Measurements from ENCODE around the gene DPYD.

DPYD gene

DNA sequence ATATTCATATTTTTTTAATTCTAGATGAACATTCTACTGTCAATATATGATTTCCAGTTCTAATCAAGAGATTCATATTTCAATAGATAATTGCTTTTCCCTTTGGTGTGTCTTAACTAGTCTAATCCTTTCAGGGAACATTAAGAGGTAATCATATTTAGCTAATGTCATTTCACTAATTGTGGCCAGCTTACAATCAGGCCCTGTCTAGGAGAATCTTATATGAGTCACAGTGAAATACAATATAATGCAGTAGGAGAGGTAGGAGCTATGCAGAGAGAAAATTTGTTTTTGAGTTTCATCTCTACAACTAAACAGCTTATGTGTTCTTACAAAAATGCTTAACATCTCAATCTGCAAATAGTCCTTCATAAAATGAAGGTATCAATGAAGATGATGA is 85.9 kb downstream of the DPYD start:
- no peak for DNase-seq

DNA sequence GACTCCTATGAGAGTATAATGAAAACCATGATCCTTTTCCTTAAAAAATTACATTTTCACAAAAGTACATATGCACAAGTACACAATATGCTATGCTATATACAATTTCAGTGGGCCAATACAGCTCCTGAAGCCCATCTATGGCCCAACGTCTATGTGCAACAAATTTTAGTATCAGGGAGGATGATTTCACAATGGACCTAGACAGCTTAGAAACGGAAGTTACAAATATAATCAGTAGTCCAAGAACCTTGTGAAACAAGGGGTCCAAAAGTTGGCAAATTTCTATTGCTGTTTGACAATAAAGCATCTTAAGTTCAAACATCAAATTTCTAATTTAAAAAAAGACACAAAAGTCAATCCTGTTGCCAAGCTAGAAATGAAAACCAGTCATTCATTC is 87.0 kb downstream of the DPYD start:
- no peak for DNase-seq

DNA sequence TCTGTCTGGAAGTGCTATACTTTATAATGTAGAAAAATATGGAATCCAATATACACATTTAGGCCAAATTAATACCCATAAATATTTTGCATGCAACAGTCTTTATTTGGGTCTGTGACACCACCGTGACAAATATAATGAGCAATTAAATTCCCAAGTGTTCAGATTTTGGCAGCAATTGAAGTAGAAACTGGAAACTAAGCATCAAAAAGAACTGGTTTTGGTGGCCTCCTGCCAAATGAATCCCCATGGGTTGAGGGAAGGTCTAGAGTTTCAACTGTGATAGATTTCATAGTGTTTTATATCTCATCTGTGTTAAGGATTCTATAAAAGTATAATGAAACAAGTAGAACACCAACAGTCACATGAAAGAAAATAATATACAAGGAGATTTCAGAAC is 88.4 kb downstream of the DPYD start:
- DNase-seq = no peak

DNA sequence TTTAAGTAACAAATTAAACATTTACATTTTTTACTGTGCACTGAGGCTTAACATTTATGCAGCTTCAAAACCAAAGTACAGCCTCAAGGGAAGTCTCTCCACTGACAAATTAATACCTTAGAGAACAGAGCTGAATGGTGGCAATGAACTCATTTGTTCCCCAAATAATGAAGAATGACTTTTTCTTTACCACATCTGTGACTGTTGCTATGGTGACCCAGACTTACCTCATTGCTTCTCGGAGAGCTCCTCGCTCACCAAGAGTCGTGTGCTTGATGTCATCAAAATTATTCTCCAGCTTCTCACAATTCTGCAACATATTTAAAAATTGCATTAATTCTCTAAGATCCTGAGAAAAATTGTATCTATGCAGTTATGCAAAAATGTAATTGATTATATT is 92.9 kb downstream of the DPYD start:
- DNase-seq = no peak

DNA sequence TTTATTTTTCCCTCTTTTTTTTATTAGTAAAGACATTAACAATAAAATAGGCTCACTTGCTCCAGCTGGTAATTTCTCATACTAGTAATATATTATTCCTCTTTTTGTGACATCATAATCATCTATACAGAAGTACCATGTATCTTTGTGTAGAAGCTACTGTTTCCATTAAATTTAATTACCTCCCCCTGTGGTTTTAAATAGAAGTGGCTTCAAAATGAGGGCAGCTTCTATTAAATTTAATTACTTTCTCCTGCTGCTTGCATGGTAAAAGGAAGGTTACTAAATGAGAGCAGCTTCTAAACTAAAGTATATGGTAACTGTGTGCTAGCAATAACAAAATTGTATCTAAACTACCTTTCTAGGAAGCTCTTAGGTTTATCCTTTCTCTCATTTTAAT is 94.0 kb downstream of the DPYD start:
- no peak for DNase-seq

DNA sequence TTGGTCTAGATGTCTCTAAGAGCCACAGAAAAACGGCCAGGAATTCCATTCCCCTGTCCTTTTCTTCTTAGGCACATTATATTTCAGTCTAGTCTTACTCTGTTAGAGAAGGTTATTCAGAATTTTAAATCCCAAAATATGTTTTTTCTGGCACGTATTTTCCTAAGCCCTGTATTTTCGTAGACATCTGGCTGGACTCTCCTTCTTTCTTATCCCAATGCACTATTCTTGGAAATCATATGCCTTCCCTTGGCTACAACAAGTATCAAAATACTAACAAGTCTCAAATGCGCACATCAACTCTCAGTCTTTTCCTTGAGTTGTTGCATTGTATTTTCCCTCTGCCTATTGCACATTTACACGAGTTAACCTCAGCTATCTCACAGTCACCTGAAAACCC is 96.2 kb downstream of the DPYD start:
- DNase-seq = no peak

DNA sequence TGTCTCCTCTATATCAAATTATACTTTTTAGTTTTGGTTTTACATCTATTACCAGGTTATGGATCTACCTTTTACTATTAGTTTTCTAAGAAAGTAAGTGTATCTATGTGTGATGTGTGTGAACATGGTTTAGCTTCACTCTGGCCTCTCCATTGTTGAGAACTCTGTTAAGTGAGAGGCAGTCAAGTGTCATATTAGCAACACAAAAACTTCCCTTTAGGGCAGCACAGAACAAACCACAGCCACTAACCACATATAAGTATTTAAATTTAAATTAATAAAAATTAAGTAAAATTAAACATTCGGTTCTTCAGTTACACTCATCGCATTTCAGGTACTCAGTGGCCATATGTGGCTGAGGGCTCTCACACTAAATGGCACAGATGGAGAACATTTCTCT is 96.6 kb downstream of the DPYD start:
- no peak for DNase-seq

DNA sequence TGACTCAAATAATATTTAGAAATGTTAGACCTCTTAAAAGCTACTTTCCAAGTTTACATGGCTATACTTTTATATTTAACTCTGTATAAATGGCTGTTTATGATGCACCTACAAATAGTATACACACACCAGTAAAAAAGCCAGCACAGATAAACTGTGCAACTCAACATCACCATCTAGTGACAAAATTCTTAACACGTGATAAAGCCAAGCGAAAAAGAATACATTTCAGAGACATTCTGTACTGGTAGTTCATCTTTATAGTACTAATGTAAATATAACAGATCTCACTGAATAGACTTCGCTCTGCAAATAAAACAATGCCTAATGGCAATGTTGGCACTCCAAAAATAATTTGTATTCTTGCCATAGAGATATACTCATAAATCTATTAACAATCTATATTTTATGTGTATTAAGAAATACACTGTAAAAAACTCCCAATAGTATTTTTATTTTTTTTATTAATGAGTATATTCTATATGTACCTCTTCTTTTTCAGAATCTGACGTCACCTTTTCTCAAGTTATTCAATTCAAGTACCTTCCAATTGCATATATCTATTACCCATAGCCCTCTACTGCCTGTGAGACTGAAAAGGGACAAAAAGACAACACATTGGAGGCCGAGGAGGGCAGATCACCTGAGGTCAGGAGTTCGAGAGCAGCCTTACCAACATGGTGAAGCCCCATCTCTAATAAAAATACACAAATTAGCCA is 100.2 kb downstream of the DPYD start:
- DNase-seq = peak; percentile 11

DNA sequence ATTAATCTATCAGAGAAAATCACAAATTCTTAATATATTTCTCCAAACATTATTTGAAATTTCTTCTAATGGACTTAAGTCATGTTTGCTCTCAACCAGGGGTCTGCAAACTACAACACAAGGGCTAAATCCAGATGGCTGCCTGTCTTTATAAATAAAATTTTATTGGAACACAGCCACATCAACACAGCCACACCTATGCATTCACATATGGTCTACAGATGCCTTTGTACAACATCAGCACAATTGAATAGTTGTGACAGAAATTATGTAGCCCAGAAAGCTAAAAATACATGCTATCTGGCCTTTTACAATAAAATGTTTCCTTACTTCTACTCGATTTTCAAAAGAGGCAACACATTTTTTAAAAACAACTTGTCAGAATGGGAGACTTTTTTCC is 103.9 kb downstream of the DPYD start:
- no peak for DNase-seq

DNA sequence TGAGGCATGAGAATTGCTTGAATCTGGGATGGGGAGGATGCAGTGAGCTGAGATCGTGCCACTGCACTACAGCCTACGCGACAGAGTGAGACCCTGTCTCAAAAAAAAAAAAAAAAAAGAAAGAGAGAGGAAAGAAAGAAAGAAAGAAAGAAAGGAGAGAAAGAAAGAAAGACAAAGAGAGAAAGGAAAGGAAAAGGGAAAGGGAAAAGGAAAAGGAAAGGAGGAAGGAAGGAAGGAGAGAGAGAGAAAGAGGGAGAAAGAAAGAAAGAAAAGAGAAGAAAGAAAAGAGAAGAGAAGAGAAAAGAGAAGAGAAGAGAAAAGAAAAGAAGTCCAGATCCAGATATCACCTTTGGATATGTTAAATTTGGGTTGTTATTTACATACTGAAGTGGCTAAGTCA is 106.0 kb downstream of the DPYD start:
- DNase-seq = no peak

DNA sequence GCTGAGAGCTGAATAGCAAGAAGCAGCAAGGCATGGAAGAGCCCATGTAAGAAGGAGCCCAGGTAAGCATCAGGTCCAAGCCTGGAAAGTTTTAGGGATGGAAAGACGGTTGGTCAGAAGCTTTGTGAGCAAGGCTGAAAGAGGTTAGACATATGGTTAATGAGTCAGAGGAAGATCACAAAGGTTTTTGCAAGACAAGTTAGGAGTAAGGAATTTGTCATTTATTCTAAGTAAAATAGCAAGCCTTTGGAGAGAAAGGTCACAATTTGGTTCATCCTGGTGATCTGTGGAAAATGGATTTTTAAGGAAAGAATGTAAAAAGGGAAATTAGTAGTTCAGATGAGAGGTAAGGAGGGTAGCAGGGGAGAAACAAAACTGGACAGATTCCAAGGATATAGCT is 106.7 kb downstream of the DPYD start:
- no peak for DNase-seq

DNA sequence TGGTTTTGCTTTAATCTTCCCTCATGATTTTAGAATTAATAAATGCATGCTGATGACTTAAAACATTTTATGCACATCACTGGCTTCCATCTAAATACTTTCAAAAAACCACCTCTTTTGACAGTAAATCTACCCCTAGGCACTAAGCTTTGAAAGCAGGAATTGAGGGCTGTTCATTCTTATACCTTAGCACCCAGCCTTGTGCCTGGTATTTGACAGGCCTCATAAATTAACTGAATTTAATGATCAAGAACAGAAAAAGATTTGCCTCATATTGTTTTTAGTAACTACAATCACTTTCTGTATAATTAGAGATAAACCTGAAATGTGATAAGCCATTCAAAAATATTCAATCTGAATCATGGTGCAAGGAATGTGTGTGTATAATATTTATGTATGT is 108.8 kb downstream of the DPYD start:
- DNase-seq = no peak

DNA sequence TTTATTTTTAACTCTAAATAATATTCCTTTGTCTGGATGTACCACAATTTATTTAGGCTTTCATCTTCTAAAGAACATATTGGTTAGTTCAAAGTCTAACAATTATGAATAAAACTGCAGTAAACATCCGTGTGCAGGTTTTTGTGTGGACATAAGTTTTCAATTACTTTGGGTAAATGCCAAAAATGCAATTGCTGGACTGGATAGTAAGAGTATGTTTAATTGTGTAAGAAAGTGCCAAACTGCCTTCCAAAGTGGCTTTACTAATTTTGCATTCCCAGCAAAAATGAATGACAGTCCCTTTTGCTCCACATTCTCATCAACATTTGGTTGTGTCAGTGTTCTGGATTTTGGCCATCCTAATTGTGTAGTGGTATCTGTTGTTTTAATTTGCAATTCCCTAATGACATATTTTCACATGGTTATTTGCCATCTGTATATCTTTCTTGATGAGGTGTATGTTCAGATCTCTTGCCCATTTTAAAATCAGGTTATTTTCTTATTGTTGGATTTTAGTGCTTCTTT is 113.8 kb downstream of the DPYD start:
- no peak for DNase-seq

DNA sequence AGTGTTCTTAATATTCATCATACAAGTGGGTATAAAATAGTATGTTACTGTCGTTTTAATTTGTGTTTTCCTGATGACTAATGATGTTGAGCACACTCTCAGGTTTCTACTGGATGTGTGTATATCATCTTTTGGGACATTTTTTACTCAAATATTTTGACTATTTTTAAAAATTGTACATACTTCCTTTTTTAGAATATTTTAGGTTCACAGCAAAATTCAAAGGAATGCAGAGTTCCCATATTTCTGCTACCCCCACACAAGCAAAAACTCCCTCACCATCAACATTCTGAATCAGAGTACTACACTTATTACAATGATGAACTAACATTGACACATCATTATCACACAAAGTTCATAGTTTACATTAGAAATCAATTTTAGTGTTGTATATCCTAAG is 114.5 kb downstream of the DPYD start:
- no peak for DNase-seq

DNA sequence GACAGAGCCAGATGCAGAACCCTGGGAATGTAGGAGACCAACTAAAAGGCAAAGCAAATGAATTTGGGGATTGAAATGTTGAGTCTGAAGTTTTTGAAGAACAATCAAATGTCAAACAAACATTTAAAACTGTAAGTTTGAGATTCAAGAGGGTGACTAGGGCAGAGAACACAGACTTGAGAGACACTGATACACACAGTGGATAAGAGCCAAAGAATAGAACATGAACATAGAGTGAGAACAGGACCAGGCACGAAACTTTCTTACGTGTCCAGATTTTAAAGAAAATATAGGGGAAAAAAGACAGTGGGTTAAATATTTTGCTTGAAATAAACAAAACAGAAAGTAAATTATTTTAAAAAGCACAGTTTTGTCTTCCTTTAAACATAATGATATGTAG is 115.7 kb downstream of the DPYD start:
- DNase-seq = no peak

DNA sequence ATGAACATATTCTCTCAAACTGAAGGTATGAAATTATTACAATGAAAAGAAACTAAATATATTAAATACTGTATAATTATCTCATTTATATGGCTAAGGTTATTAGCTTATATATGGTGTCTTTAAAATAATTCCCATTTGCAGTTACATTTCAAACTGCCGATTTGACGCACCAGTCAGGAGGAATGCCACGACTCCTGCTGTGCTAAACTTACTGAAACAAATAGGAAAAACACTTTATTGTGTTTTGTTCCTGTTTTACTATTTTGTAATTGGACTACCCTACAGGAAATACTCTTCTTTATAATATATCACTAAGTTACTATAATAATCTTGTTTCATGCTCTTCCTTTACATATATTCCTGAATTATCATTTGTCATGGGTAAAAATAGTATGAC is 117.8 kb downstream of the DPYD start:
- no peak for DNase-seq

DNA sequence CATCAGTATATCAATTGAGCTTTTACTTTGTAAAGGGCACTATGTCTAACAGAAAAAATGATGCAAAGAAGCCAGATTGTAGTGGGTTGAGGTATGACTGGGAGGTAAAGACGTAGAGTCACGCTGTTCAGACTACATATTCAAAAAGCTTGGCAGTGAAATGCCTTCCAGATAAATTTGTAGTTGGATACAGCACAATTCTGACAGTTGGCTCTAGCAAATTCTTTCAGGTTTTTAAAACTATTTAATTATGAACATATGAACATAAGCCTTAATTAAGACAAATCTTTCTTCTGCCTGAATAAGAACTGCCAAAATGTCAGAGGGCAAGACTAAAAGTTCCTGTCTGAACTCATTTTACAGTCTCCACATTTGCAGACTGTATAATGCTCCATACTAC is 118.8 kb downstream of the DPYD start:
- DNase-seq = no peak

DNA sequence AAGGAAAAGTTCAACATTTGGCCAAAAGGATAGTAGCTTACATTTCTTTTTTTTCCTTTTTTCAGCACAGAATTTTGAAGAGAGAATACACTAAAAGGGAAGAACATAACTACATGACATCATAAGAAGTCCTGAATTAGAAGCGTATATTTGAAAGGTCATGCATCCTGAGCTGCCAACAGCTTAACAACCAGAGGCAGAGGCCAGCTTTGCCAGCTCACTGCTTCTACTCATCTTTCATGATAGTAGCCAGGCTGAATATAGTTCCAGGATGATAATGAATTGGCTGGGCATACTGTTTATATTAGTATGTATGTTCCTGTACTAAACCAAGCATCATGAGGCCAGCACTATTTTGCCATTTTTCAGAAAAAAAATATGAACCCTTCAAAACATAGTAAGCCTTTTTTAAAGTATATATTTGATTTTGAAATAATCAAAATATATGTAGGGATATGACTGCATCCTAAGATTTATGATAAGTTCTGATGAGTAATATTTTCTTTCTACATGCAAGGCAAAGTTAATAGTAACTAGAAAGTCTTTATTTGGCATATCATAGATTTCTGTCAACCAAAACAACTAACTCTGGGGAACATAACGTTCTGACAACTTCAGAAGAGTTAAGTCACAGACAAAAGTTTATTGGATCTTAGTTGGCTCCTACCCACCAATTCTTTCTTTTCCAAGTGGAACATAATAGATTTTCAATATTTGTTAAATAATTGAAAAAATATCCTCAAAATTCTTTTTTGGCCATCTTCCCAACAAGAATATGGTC is 123.2 kb downstream of the DPYD start:
- DNase-seq = no peak

DNA sequence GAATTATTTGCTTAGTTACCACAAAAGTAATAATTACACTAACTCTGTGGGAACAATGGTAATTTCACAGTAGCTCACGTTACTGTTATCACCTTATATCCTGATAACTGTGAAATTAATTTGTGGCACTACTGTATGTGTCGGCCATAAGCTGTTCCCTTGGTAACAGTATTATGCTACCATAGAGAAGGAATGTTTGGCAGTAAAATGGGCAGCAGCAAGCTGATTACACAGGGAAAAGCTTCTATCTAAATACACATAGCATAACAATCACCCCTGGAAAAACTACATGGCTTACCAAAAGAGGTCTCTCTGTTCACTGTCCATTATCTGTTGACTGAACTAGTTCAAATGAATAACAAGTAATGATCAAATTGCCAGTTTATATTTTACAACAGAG is 124.1 kb downstream of the DPYD start:
- DNase-seq = no peak

DNA sequence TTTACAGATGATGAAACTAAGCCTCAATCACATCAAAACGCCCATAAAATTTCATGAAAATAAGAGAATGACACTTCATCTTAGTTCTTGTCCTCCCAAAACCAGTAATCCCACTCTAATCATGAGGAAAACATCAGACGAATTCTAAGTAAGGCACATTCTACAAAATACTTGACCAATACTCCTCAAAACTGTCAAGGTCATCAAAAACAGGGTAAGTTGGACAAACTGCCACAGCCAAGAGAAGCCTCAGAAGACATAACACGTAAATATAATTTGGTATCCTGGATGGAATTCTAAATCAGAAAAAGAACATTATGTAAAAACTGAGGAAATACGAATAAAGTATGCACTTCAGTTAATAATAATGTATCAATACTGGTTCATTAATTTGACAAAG is 128.2 kb downstream of the DPYD start:
- DNase-seq = no peak

DNA sequence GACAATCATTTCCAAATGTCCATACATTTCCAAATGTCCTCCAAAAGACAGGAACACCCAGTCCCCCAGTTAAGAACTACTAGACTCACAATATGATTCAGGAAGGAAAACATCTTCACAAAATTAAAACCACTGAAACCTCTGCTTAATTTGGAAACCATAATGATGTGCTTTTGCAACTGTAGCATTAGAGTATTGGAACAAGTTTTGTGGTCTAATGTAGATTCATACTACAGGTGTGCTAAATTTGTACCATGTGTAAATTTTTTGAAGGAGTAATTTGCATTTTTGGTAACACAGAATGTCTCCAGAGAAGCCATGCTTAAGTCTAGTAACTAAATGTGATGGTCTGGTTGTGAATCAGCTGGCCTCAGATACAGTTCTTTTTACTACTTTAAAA is 129.6 kb downstream of the DPYD start:
- DNase-seq = no peak

DNA sequence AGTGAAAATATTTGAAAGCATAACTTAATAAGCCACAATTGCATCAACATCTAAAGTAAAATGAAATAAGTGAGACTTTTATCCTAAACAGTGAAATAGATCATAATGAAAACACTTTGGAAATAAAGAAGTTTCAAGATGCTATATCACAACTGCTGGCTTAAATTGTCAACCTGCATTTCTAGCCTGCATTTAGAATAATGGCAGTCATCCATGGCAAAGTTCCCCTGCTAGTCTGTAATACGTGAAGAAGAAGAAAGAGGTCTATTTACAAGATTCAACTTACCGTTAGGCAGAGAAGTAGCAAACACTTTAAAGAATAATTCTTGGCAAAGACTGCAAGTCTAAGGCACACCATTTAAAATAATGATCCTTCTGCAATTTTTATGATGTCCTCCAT is 133.6 kb downstream of the DPYD start:
- DNase-seq = no peak

DNA sequence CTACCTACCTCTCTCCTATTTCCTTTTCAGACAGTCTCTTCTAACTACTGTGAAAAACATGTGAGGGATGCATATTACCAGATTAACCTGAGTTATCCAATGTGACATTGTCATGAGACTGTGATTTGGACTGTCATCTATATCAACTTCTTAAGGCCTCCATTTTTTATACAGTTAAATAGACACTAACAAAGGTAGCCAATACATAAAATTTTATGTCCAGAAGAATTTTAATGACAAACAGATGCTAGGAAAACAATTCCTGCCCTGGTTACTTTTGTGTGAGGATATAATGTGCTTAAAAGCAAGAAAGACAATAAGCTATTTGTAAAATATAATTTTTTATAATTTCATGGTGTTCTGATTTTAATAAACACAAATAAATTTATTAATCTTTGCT is 136.2 kb downstream of the DPYD start:
- no peak for DNase-seq

DNA sequence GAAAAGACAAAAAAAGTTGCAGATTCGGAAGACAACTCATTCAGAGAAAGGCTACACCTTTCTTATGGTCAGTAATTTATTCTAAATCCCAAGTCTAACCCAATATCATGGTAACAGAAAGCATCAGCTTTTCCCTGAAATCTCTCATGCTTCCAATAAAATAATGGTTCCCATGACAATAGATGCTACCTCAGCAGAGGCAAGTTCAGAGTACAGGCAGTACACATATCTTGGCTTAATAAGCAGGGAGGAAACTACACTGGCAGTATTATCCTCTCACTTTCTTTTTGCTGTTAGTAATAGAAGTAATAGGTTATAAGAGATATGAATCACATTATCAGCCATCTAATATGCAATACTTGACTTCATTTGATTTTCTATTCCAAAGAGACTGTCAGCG is 137.1 kb downstream of the DPYD start:
- DNase-seq = no peak

Measured in CD4-positive, alpha-beta T cell treated with Interleukin-12 subunit alpha and Interleukin-12 subunit beta, for 1 hour (primary cell).